ENCODE data around the gene ADARB2. TPM values are rescaled to one million over a fixed set of nuclear protein-coding genes. Genes with fewer than 3 reads are reported as not detected.

Gene ADARB2
- total RNA-seq, 2 donors from 2014 or later: 8.0 to 12.2 TPM

DNA sequence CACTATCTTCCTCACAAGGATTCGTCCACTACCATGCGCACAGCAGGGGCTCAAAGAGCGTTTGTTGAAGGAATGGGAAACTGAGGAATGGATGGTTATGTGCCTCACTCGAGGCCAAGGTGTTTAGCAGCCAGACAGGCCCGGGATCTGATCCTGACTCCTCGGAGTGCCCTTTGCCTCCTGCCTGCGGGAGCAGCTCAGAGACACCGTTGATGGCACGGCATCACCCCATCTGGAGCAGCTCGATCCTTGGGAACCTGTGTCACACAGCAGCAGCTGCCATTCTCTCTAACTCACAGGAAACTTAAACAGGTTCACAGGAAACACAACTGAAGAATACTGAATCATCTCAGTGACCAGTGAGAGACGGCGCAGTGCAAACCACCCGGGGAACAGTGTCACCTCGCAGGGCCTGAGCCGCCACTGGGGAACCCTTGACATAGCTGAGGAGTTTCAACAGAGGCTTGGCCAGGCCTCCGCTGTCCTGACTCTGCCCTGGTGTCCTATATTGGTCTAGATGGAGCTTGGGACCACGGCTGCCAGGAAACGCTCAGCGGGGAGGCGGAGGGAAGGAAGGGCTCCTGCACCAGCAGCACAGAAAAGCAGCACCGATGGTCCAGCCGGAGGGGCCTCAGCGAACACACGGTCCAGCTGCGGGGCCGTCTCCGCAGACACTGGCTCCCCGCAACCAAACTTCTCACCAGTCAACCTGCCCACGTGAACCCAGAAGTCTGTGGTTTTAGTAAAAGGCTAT lies 169.4 kb downstream of the ADARB2 start:
- no peak for DNase-seq
- 73 to 75% methylated on average over 28 to 29 of the region's 29 CpGs for WGBS, 2 donors

GRCh38 chr10:1567152-1567551 lies 170.2 kb downstream of the ADARB2 start:
- Histone ChIP-seq H3K27me3 (no peaks in the 10 kb centered on the region), H3K4me3 (no peak overlapping the region), H3K4me1 (no peaks in the 10 kb centered on the region), H3K27ac (no peak overlapping the region), H3K36me3 (replicated peaks in 1 of 2; ENCODE audit: insufficient read depth in 1 of 2, low read depth in 2 of 2) (no peaks in the 10 kb centered on the region), H3K9me3 (no peaks in the 10 kb centered on the region)
- ATAC-seq: no peak
- intact Hi-C loops (cut with DNase I): no loop called here
- TF ChIP-seq, protein P1, sequence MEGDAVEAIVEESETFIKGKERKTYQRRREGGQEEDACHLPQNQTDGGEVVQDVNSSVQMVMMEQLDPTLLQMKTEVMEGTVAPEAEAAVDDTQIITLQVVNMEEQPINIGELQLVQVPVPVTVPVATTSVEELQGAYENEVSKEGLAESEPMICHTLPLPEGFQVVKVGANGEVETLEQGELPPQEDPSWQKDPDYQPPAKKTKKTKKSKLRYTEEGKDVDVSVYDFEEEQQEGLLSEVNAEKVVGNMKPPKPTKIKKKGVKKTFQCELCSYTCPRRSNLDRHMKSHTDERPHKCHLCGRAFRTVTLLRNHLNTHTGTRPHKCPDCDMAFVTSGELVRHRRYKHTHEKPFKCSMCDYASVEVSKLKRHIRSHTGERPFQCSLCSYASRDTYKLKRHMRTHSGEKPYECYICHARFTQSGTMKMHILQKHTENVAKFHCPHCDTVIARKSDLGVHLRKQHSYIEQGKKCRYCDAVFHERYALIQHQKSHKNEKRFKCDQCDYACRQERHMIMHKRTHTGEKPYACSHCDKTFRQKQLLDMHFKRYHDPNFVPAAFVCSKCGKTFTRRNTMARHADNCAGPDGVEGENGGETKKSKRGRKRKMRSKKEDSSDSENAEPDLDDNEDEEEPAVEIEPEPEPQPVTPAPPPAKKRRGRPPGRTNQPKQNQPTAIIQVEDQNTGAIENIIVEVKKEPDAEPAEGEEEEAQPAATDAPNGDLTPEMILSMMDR (IDR thresholded peaks at IDR 0.05): no peak
- TF ChIP-seq POLR2A (IDR thresholded peaks at IDR 0.05): no peak
- WGBS, 2 donors: 58 to 61% methylated on average over 7 of the region's 7 CpGs
- no peak for DNase-seq

More for the DNA sequence above, 169.4 kb downstream of the ADARB2 start:
- no peak for ATAC-seq
- intact Hi-C loops (cut with DNase I): no loop called here
- no peak overlapping the region for H3K27ac ChIP-seq
- no peaks in the 10 kb centered on the region for H3K9me3 ChIP-seq
- no peaks in the 10 kb centered on the region for H3K36me3 ChIP-seq (replicated peaks in 1 of 2; ENCODE audit: insufficient read depth in 1 of 2, low read depth in 2 of 2)
- no peaks in the 10 kb centered on the region for H3K4me1 ChIP-seq
- TF ChIP-seq, protein P1 (IDR thresholded peaks at IDR 0.05): no peak
- no peak for TF ChIP-seq POLR2A (IDR thresholded peaks at IDR 0.05)
- no peak overlapping the region for H3K4me3 ChIP-seq
- no peaks in the 10 kb centered on the region for H3K27me3 ChIP-seq

DNA sequence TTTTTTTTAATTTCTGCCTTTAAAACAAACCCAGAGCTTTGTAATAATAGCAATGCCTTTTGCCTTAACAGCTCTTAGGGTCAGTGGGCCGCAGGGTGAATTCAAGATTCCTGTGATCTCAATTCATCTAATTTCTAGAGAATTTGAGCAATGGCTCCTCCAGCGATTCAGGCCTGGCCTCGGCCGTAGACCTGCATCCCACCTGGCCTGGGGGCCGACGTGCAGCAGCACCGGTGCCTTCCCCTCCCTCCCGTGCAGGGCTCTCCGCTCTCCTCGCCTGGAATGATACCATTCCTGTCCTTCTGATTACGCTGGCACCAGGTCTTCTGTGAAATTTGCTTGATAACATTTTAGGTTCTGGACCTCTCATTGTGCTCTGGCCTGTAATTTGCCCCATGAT lies 172.5 kb downstream of the ADARB2 start:
- 73% methylated on average over 11 of the region's 11 CpGs for WGBS, 2 donors
- no peaks in the 10 kb centered on the region for H3K9me3 ChIP-seq
- DNase-seq (no peak), ATAC-seq (no peak)
- TF ChIP-seq, protein P1 (IDR thresholded peaks at IDR 0.05): no peak
- TF ChIP-seq POLR2A (IDR thresholded peaks at IDR 0.05): no peak
- no peaks in the 10 kb centered on the region for H3K27me3 ChIP-seq
- no peaks in the 10 kb centered on the region for H3K36me3 ChIP-seq (replicated peaks in 1 of 2; ENCODE audit: insufficient read depth in 1 of 2, low read depth in 2 of 2)
- H3K4me1 ChIP-seq: no peaks in the 10 kb centered on the region
- no peak overlapping the region for H3K4me3 ChIP-seq
- intact Hi-C loops (cut with DNase I): no loop called here
- H3K27ac ChIP-seq: no peak overlapping the region

DNA sequence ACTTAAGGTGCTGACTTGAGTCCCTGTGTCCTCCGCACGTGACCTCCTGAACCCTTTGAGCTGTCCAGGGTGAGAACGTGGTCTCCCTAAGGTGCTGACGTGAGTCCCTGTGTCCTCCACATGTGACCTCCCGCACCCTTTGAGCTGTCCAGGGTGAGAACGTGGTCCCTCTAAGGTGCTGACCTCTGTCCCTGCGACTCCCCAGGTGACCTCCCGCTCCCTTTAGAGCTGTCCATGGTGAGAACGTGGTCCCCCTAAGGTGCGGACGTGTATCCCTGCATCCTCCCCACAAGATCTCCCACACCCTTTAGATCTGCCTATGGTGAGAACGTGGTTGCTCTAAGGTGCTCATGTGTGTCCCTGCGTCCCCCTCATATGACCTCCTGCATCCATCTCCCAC lies 174.3 kb downstream of the ADARB2 start:
- ATAC-seq (no peak), DNase-seq (no peak)
- H3K27ac ChIP-seq: no peak overlapping the region
- TF ChIP-seq, protein P1 (IDR thresholded peaks at IDR 0.05): no peak
- no peak for TF ChIP-seq POLR2A (IDR thresholded peaks at IDR 0.05)
- H3K4me3 ChIP-seq: no peak overlapping the region
- H3K4me1 ChIP-seq: no peaks in the 10 kb centered on the region
- 73 to 74% methylated on average over 13 of the region's 13 CpGs for WGBS, 2 donors
- H3K9me3 ChIP-seq: no peaks in the 10 kb centered on the region
- no peaks in the 10 kb centered on the region for H3K27me3 ChIP-seq
- intact Hi-C loops (cut with DNase I): no loop called here
- no peaks in the 10 kb centered on the region for H3K36me3 ChIP-seq (replicated peaks in 1 of 2; ENCODE audit: insufficient read depth in 1 of 2, low read depth in 2 of 2)
